ENCODE measurements around the gene ANTXR2. TPM values are rescaled to one million over a fixed set of nuclear protein-coding genes. Genes with fewer than 3 reads are reported as not detected.

The ANTXR2 gene
- total RNA-seq, 2 donors from 2014 or later, result 13.6 to 16.4 TPM

DNA sequence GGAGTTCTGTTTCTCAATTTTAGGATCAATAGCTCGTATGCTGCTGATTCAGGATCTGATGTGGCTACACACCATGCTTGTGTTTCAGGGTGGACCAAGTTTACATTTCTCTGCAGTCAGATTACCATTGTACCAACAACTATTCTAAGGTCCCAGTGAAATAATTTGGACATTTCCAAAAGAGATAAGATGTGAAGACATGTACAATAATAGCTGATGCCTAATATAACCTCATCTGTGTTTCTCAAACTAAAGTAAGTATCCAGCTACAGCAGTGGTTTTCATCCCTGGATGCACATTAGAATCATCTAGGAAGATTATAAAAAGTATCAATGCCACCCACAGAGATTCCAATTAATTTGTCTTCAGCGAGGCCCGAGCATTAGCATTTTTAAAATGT is 209.7 kb downstream of the ANTXR2 start:
- H3K9ac ChIP-seq (ENCODE audit: extremely low read depth, low read length, poor library complexity, severe bottlenecking), result no peak overlapping the region
- Mint-ChIP-seq H3K9me3 (no peaks in the 10 kb centered on the region), H3K4me3 (no peak overlapping the region), H3K27me3 (ENCODE audit: insufficient read depth) (no peaks in the 10 kb centered on the region), H3K36me3 (ENCODE audit: low read depth) (no peaks in the 10 kb centered on the region), H3K27ac (no peak overlapping the region), H3K4me1 (no peaks in the 10 kb centered on the region)
- TF ChIP-seq CTCF (conservative IDR thresholded peaks at IDR 0.05), result no peak
- no peaks in the 10 kb centered on the region for H3K9me3 ChIP-seq (ENCODE audit: control insufficient read depth, low read length)
- no peak overlapping the region for H3K27ac ChIP-seq (ENCODE audit: low read depth, low read length)
- no peaks in the 10 kb centered on the region for H3K4me1 ChIP-seq (ENCODE audit: control insufficient read depth, insufficient read depth, low read length)
- no peak for DNase-seq
- 89 to 90% methylated on average over 2 to 3 of the region's 3 CpGs for WGBS, 2 experiments (ENCODE audit: insufficient coverage in 1 of 2, insufficient read length in 1 of 2)
- H3K4me3 ChIP-seq (ENCODE audit: low read length), result no peak overlapping the region
- H3K36me3 ChIP-seq (ENCODE audit: control insufficient read depth, insufficient read depth, low read length), result no peaks in the 10 kb centered on the region
- H3K27me3 ChIP-seq (ENCODE audit: control insufficient read depth, insufficient read depth, low read length, poor library complexity, severe bottlenecking), result no peaks in the 10 kb centered on the region

DNA sequence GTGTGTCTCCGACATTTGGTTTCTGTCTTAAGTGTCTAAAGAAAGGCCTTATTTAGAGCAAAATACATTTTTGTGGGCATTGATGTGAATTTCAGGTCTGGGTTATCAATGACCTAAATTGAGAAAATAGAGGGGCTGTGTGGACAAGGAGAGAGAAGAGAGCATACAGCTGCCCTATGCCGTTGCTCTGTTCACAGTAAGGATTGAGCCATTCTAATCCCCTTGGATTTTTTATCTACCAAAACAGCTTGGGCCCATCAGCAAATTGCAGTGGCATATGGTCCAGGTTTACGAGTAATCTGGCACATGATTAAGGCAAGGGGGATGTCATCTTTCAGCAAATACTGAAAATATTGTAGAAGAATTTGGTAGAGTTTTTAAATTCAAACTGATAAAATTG is 210.2 kb downstream of the ANTXR2 start:
- H3K27ac Mint-ChIP-seq, result no peak overlapping the region
- Histone ChIP-seq H3K27me3 (ENCODE audit: control insufficient read depth, insufficient read depth, low read length, poor library complexity, severe bottlenecking) (no peaks in the 10 kb centered on the region), H3K9me3 (ENCODE audit: control insufficient read depth, low read length) (no peaks in the 10 kb centered on the region), H3K4me3 (ENCODE audit: low read length) (no peak overlapping the region), H3K4me1 (ENCODE audit: control insufficient read depth, insufficient read depth, low read length) (no peaks in the 10 kb centered on the region), H3K9ac (ENCODE audit: extremely low read depth, low read length, poor library complexity, severe bottlenecking) (no peak overlapping the region), H3K36me3 (ENCODE audit: control insufficient read depth, insufficient read depth, low read length) (no peaks in the 10 kb centered on the region), H3K27ac (ENCODE audit: low read depth, low read length) (no peak overlapping the region)
- no peaks in the 10 kb centered on the region for H3K9me3 Mint-ChIP-seq
- no peaks in the 10 kb centered on the region for H3K27me3 Mint-ChIP-seq (ENCODE audit: insufficient read depth)
- TF ChIP-seq CTCF (conservative IDR thresholded peaks at IDR 0.05), result no peak
- 86 to 100% methylated on average over 1 to 3 of the region's 3 CpGs for WGBS, 2 experiments (ENCODE audit: insufficient coverage in 1 of 2, insufficient read length in 1 of 2)
- no peaks in the 10 kb centered on the region for H3K36me3 Mint-ChIP-seq (ENCODE audit: low read depth)
- no peak for DNase-seq
- H3K4me1 Mint-ChIP-seq, result no peaks in the 10 kb centered on the region
- no peak overlapping the region for H3K4me3 Mint-ChIP-seq

DNA sequence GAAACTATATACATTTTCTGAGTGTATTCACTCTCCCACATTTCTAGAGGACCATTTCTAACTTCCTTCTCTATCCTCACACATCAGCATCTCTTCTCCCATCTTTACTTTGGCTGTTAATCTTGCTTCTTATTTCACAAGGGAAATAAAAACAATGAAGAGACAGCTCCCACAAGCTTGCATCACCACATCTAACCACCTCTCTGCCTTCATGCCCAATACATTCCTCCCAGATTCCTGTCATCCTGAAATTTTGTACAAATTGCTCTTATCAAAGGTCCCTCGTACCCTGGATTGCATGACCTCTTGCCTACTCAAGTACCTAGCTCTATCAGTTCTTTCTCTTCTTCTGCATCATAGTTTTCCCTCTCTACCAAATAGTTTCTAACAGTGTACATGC is 215.2 kb downstream of the ANTXR2 start:
- Histone ChIP-seq H3K9ac (ENCODE audit: extremely low read depth, low read length, poor library complexity, severe bottlenecking) (no peak overlapping the region), H3K36me3 (ENCODE audit: control insufficient read depth, insufficient read depth, low read length) (no peaks in the 10 kb centered on the region), H3K4me3 (ENCODE audit: low read length) (no peak overlapping the region), H3K27ac (ENCODE audit: low read depth, low read length) (no peak overlapping the region), H3K9me3 (ENCODE audit: control insufficient read depth, low read length) (no peaks in the 10 kb centered on the region), H3K27me3 (ENCODE audit: control insufficient read depth, insufficient read depth, low read length, poor library complexity, severe bottlenecking) (no peaks in the 10 kb centered on the region), H3K4me1 (ENCODE audit: control insufficient read depth, insufficient read depth, low read length) (no peaks in the 10 kb centered on the region)
- Mint-ChIP-seq H3K27ac (no peak overlapping the region), H3K4me3 (no peak overlapping the region), H3K9me3 (no peaks in the 10 kb centered on the region), H3K4me1 (peaks cover 9% of the 10 kb centered on the region), H3K27me3 (ENCODE audit: insufficient read depth) (no peaks in the 10 kb centered on the region), H3K36me3 (ENCODE audit: low read depth) (no peaks in the 10 kb centered on the region)
- 90 to 100% methylated on average over 1 of the region's 1 CpG for WGBS, 2 experiments (ENCODE audit: insufficient coverage in 1 of 2, insufficient read length in 1 of 2)
- no peak for TF ChIP-seq CTCF (conservative IDR thresholded peaks at IDR 0.05)
- DNase-seq, result no peak

All from endodermal cell (in vitro differentiated cells).